Measurements from ENCODE around the gene CCDC177. TPM values are rescaled to one million over a fixed set of nuclear protein-coding genes. Genes with fewer than 3 reads are reported as not detected.
A peak's percentile ranks its signal among the peaks of the same experiment; 100 is the strongest.

The CCDC177 gene
- total and polyA plus RNA-seq, 4 donors = 0.08 TPM; not detected in 3

- 87% methylated on average over 8 of the region's 8 CpGs for WGBS
- Histone ChIP-seq H3K4me1 (ENCODE audit: control insufficient read depth in 4 of 4, insufficient read depth in 4 of 4, low read length in 3 of 4) (peaks cover 0 to 3% (median 1%) of the 10 kb centered on the region in 4 donors), H3K27me3 (ENCODE audit: control insufficient read depth in 4 of 4, insufficient read depth in 4 of 4, low read length in 3 of 4) (peaks cover 0 to 4% (median 1%) of the 10 kb centered on the region in 4 donors), H3K9ac (ENCODE audit: low read depth in 1 of 2, low read length in 2 of 2) (no peak overlapping the region), H3K27ac (ENCODE audit: low read depth in 1 of 2, low read length in 2 of 2) (no peak overlapping the region), H3K9me3 (ENCODE audit: control insufficient read depth in 4 of 4, low read length in 3 of 4) (no peaks in the 10 kb centered on the region), H3K4me3 (ENCODE audit: low read depth in 1 of 3, low read length in 3 of 3) (no peak overlapping the region), H3K36me3 (ENCODE audit: control insufficient read depth in 4 of 4, insufficient read depth in 3 of 4, low read depth in 1 of 4, low read length in 3 of 4) (no peaks in the 10 kb centered on the region)
- DNase-seq (ENCODE audit: low spot score) = no peak
- TF ChIP-seq GABPA (IDR thresholded peaks at IDR 0.05 in 1 of 2, conservative IDR thresholded peaks at IDR 0.05 in 1 of 2) (no peak), YY1 (IDR thresholded peaks at IDR 0.05) (no peak), CTCF (IDR thresholded peaks at IDR 0.05; ENCODE audit: low read depth, low read length, missing input control) (no peak), HNF4G (IDR thresholded peaks at IDR 0.05) (no peak), JUND (IDR thresholded peaks at IDR 0.05) (no peak), RXRA (IDR thresholded peaks at IDR 0.05) (no peak), HNF4A (conservative IDR thresholded peaks at IDR 0.05) (no peak), REST (IDR thresholded peaks at IDR 0.05) (no peak), RAD21 (IDR thresholded peaks at IDR 0.05) (no peak), FOXA1 (IDR thresholded peaks at IDR 0.05) (no peak), FOXA2 (IDR thresholded peaks at IDR 0.05) (no peak), ZBTB33 (IDR thresholded peaks at IDR 0.05) (no peak), NR2F2 (IDR thresholded peaks at IDR 0.05) (no peak)
Measured at GRCh38 chr14:69548566-69548965, 26.1 kb downstream of the CCDC177 start.

- no peak for DNase-seq (ENCODE audit: low spot score)
- H3K4me3 ChIP-seq (ENCODE audit: low read depth in 1 of 3, low read length in 3 of 3) = no peak overlapping the region
- 15% methylated on average over 46 of the region's 46 CpGs for WGBS
- no peaks in the 10 kb centered on the region for H3K36me3 ChIP-seq (ENCODE audit: control insufficient read depth in 4 of 4, insufficient read depth in 3 of 4, low read depth in 1 of 4, low read length in 3 of 4)
- H3K9ac ChIP-seq (ENCODE audit: low read depth in 1 of 2, low read length in 2 of 2) = no peak overlapping the region
- TF ChIP-seq JUND (IDR thresholded peaks at IDR 0.05) (no peak), CTCF (IDR thresholded peaks at IDR 0.05; ENCODE audit: low read depth, low read length, missing input control) (peak; percentile 1), NR2F2 (IDR thresholded peaks at IDR 0.05) (no peak), RAD21 (IDR thresholded peaks at IDR 0.05) (peak in 1 of 2 donors; percentile 23), HNF4A (conservative IDR thresholded peaks at IDR 0.05) (no peak)
- no peaks in the 10 kb centered on the region for H3K9me3 ChIP-seq (ENCODE audit: control insufficient read depth in 4 of 4, low read length in 3 of 4)
- H3K27me3 ChIP-seq (ENCODE audit: control insufficient read depth in 4 of 4, insufficient read depth in 4 of 4, low read length in 3 of 4) = peaks cover 0 to 2% (median 0%) of the 10 kb centered on the region in 4 donors
- H3K27ac ChIP-seq (ENCODE audit: low read depth in 1 of 2, low read length in 2 of 2) = no peak overlapping the region
- H3K4me1 ChIP-seq (ENCODE audit: control insufficient read depth in 4 of 4, insufficient read depth in 4 of 4, low read length in 3 of 4) = peaks cover 0 to 3% (median 1%) of the 10 kb centered on the region in 4 donors
Measured at GRCh38 chr14:69547701-69548348, 26.8 kb downstream of the CCDC177 start.
